Measurements from ENCODE around the gene FAM107B. TPM values are rescaled to one million over a fixed set of nuclear protein-coding genes. Genes with fewer than 3 reads are reported as not detected.

The FAM107B gene
- total and polyA plus RNA-seq, 2 of the 8 experiments (the other 6 are each of a cell fraction or from before 2014, with no cell fraction given): 7.5 to 28.1 TPM

GRCh38 chr10:14560274-14560673 is 214.4 kb downstream of the FAM107B start (continued):
- TF ChIP-seq, protein P1, sequence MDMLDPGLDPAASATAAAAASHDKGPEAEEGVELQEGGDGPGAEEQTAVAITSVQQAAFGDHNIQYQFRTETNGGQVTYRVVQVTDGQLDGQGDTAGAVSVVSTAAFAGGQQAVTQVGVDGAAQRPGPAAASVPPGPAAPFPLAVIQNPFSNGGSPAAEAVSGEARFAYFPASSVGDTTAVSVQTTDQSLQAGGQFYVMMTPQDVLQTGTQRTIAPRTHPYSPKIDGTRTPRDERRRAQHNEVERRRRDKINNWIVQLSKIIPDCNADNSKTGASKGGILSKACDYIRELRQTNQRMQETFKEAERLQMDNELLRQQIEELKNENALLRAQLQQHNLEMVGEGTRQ (IDR thresholded peaks at IDR 0.05; ENCODE audit: low read length): no peak
- TF ChIP-seq, protein P2, sequence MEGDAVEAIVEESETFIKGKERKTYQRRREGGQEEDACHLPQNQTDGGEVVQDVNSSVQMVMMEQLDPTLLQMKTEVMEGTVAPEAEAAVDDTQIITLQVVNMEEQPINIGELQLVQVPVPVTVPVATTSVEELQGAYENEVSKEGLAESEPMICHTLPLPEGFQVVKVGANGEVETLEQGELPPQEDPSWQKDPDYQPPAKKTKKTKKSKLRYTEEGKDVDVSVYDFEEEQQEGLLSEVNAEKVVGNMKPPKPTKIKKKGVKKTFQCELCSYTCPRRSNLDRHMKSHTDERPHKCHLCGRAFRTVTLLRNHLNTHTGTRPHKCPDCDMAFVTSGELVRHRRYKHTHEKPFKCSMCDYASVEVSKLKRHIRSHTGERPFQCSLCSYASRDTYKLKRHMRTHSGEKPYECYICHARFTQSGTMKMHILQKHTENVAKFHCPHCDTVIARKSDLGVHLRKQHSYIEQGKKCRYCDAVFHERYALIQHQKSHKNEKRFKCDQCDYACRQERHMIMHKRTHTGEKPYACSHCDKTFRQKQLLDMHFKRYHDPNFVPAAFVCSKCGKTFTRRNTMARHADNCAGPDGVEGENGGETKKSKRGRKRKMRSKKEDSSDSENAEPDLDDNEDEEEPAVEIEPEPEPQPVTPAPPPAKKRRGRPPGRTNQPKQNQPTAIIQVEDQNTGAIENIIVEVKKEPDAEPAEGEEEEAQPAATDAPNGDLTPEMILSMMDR (IDR thresholded peaks at IDR 0.05; ENCODE audit: control extremely low read depth in 1 of 3, insufficient read depth in 1 of 3, low read depth in 1 of 3, low read length in 3 of 3): peak; percentile 51 to 65 (median 65)
- TF ChIP-seq BRCA1 (IDR thresholded peaks at IDR 0.05; ENCODE audit: low read depth, low read length): no peak
- no peak for TF ChIP-seq POLR2A (IDR thresholded peaks at IDR 0.05; ENCODE audit: control extremely low read depth in 1 of 2, low read depth in 2 of 2, low read length in 2 of 2)
- peak; percentile 77 for TF ChIP-seq YY1 (IDR thresholded peaks at IDR 0.05; ENCODE audit: low read depth, low read length)
- TF ChIP-seq TAF1 (IDR thresholded peaks at IDR 0.05; ENCODE audit: low read depth, low read length): no peak
- no peak for TF ChIP-seq BACH1 (IDR thresholded peaks at IDR 0.05; ENCODE audit: low read length)
- no peak for TF ChIP-seq CBX8 (IDR thresholded peaks at IDR 0.05; ENCODE audit: borderline replicate concordance, low read depth, low read length)
- peak; percentile 37; the same call in 1 of the 2 replicates for TF ChIP-seq CEBPB (IDR thresholded peaks at IDR 0.05; ENCODE audit: low read depth, low read length)
- TF ChIP-seq MAFK (IDR thresholded peaks at IDR 0.05; ENCODE audit: low read depth, low read length): no peak
- TF ChIP-seq, protein P3, sequence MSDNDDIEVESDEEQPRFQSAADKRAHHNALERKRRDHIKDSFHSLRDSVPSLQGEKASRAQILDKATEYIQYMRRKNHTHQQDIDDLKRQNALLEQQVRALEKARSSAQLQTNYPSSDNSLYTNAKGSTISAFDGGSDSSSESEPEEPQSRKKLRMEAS (IDR thresholded peaks at IDR 0.05): peak; percentile 68; the same call in 1 of the 2 replicates
- TF ChIP-seq CREB1 (IDR thresholded peaks at IDR 0.05): peak; percentile 67
- no peak for TF ChIP-seq CHD1 (IDR thresholded peaks at IDR 0.05; ENCODE audit: low read depth, low read length)
- TF ChIP-seq TEAD4 (IDR thresholded peaks at IDR 0.05; ENCODE audit: low read depth, low read length): no peak
- TF ChIP-seq EGR1 (IDR thresholded peaks at IDR 0.05; ENCODE audit: borderline replicate concordance, low read depth, low read length): no peak
- no peak for TF ChIP-seq HDAC6 (IDR thresholded peaks at IDR 0.05; ENCODE audit: low read depth, low read length)

Measured in H1 (cell line).